ENCODE results near the gene AGAP2. TPM values are rescaled to one million over a fixed set of nuclear protein-coding genes. Genes with fewer than 3 reads are reported as not detected.

The AGAP2 gene
- total and polyA plus RNA-seq, 2 of the 8 experiments (the other 6 are each of a cell fraction or from before 2014, with no cell fraction given), result 1.5 TPM

DNA sequence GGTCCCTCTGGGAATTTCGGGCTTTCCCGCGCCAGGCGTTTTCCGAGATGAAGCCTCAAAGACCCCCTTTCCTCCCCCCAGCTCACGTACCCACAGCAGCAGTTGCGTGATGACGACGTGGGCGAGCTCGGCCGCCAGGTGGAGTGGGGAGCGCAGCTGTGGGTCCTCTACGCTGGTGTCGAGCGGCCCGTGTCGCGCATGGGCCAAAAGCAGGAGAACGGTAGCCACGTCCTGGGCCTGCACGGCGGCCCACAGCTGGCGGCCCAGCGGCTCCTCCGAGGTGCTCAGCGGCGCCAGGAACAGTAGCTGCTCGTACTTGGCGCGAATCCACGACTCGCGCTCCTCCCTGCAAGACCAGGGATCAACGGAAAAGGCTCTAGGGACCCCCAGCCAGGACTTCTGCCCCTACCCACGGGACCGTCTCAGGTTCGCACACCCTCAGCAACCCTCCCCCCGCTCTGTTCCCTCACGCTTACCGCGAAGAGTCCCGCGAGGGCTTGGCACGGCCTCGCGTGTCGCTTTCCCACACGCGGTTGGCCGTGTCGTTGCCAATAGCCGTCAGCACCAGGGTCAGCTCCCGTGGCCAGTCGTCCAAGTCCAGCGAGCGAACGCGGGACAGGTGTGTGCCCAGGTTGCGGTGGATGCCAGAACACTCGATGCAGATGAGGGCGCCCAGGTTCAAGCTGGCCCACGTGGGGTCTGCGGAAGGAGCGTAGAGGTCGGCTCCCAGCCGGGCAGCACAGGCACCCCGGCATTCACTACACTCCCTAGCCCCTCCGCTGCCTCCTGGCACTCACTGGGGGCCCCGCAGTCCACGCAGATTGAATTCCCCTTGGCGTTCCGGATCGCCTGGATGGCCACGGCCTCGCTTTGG is 11.4 kb downstream of the AGAP2 start:
- H2AK5ac ChIP-seq (ENCODE audit: low read depth, low read length), result no peak overlapping the region
- DNase-seq (ENCODE audit: low read depth in 1 of 2, low spot score in 2 of 2), result peak in 1 of 2 experiments; percentile 77
- H4K91ac ChIP-seq (replicated peaks; ENCODE audit: insufficient read length, low read length), result no peak overlapping the region
- H2BK12ac ChIP-seq (ENCODE audit: low read depth, low read length), result 0 out of 2 replicates have a peak overlapping the region, but pooled peaks have one; percentile 55
- H4K20me1 ChIP-seq (replicated peaks in 1 of 2; ENCODE audit: control insufficient read depth in 1 of 2, insufficient read depth in 2 of 2, low read length in 2 of 2), result peaks cover 2 to 7% of the 10 kb centered on the region in 2 experiments
- H3K4me2 ChIP-seq (ENCODE audit: insufficient read depth in 1 of 2, low read depth in 2 of 2, low read length in 2 of 2), result peak overlapping the region; percentile 52 to 95
- peaks cover 0 to 20% (median 13%) of the 10 kb centered on the region in 4 experiments; a peak in 5 of 7 replicates for H3K4me1 ChIP-seq (replicated peaks in 1 of 4; ENCODE audit: control insufficient read depth in 3 of 4, insufficient read depth in 4 of 4, low read length in 3 of 4)
- peaks cover 19 to 78% (median 55%) of the 10 kb centered on the region in 4 experiments for H3K27me3 ChIP-seq (replicated peaks in 1 of 4; ENCODE audit: control insufficient read depth in 3 of 4, extremely low read depth in 1 of 4, insufficient read depth in 3 of 4, low read length in 3 of 4)
- no peak overlapping the region for H3K23ac ChIP-seq (ENCODE audit: insufficient read length)
- H3K9ac ChIP-seq (replicated peaks in 1 of 4; ENCODE audit: extremely low read depth in 1 of 4, low read depth in 3 of 4, low read length in 3 of 4), result no peak overlapping the region
- peak overlapping the region; percentile 51 to 82 (median 65) for H3K4me3 ChIP-seq (ENCODE audit: extremely low read depth in 1 of 4, insufficient read depth in 2 of 4, low read depth in 3 of 4, low read length in 4 of 4)
- H3K36me3 ChIP-seq (ENCODE audit: control insufficient read depth in 2 of 4, insufficient read depth in 4 of 4, low read length in 3 of 4), result no peaks in the 10 kb centered on the region
- H3K79me1 ChIP-seq (ENCODE audit: low read depth, low read length), result no peaks in the 10 kb centered on the region
- H4K8ac ChIP-seq (ENCODE audit: extremely low read depth, insufficient read depth, low read length), result peak overlapping the region; percentile 81
- H2BK15ac ChIP-seq (ENCODE audit: low read length), result no peak overlapping the region
- no peak overlapping the region for H2AFZ ChIP-seq (ENCODE audit: low read length)
- no peak overlapping the region for H2BK20ac ChIP-seq (ENCODE audit: low read length)
- FAIRE-seq, result no peak
- 13% methylated on average over 49 of the region's 76 CpGs; no CpG with 5 or more reads in 1 of the 2 experiments for WGBS, 2 experiments (ENCODE audit: extremely low coverage in 1 of 2, insufficient coverage in 1 of 2, insufficient read length in 1 of 2, insufficient replicate concordance in 2 of 2, low coverage in 1 of 2, low lambda C conversion rate in 2 of 2, missing lambda C conversion rate in 1 of 2)
- H2BK120ac ChIP-seq (replicated peaks; ENCODE audit: low read depth, low read length), result no peak overlapping the region
- H3K56ac ChIP-seq (replicated peaks; ENCODE audit: insufficient read length, low read depth, low read length), result no peak overlapping the region
- H3K14ac ChIP-seq (ENCODE audit: insufficient read length), result no peak overlapping the region
- no peaks in the 10 kb centered on the region for H3K79me2 ChIP-seq (ENCODE audit: control insufficient read depth in 1 of 2, insufficient read depth in 2 of 2, low read length in 2 of 2)
- no peaks in the 10 kb centered on the region for H3K9me3 ChIP-seq (ENCODE audit: insufficient read depth in 2 of 2, low read depth in 1 of 2, low read length in 1 of 2)
- no peak overlapping the region for H4K5ac ChIP-seq (ENCODE audit: insufficient read length, low read depth, low read length)
- no peak overlapping the region for H3K4ac ChIP-seq (replicated peaks; ENCODE audit: insufficient read length, low read depth, low read length)
- no peak overlapping the region for H3K18ac ChIP-seq (ENCODE audit: extremely low read depth, low read length)
- no peak overlapping the region for H3K27ac ChIP-seq (ENCODE audit: low read depth, low read length)
- H2BK5ac ChIP-seq (ENCODE audit: low read depth, low read length), result no peak overlapping the region
- H3K23me2 ChIP-seq (ENCODE audit: low read depth, low read length), result peaks cover 12% of the 10 kb centered on the region; the same call in 1 of the 2 replicates
- ChIA-PET POLR2A (ENCODE audit: partially characterized antibody) (interaction anchor here (0.7 to 7.4 kb wide), 11 partner anchors 10 to 119 kb away, joined by 3 to 59 read pairs (median 4); partner anchors contain the start of genes AGAP2, B4GALNT1, EEF1AKMT3 and METTL1), CTCF (ENCODE audit: partially characterized antibody) (interaction anchor here (0.8 to 11.7 kb wide), 20 partner anchors 11 to 145 kb away, joined by 3 to 149 read pairs (median 5); partner anchors contain the start of genes AGAP2, OS9 and TSPAN31)
- TF ChIP-seq BACH1 (IDR thresholded peaks at IDR 0.05; ENCODE audit: low read length) (peak; percentile 52; the same call in 1 of the 2 replicates), E2F6 (IDR thresholded peaks at IDR 0.05) (no peak), JUN (IDR thresholded peaks at IDR 0.05; ENCODE audit: low read depth, low read length) (no peak), SIRT6 (IDR thresholded peaks at IDR 0.05; ENCODE audit: low read length) (no peak), HDAC2 (IDR thresholded peaks at IDR 0.05; ENCODE audit: borderline replicate concordance in 1 of 2, low read depth in 2 of 2, low read length in 2 of 2) (0 out of 4 replicates have a peak, but pooled peaks of 1 of the 2 experiments have one; percentile 72), SIX5 (IDR thresholded peaks at IDR 0.05; ENCODE audit: low read depth, low read length) (no peak), CBX5 (IDR thresholded peaks at IDR 0.05; ENCODE audit: low read depth, low read length) (no peak), NRF1 (IDR thresholded peaks at IDR 0.05; ENCODE audit: low read depth, low read length) (no peak)
- TF ChIP-seq, protein P1, sequence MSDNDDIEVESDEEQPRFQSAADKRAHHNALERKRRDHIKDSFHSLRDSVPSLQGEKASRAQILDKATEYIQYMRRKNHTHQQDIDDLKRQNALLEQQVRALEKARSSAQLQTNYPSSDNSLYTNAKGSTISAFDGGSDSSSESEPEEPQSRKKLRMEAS (IDR thresholded peaks at IDR 0.05), result 0 out of 2 replicates have a peak, but pooled peaks have one; percentile 11
